Endothelial cell of umbilical vein (primary cell): ENCODE data around the gene CLEC14A. TPM values are rescaled to one million over a fixed set of nuclear protein-coding genes. Genes with fewer than 3 reads are reported as not detected.

Source experiments
- BruUV-seq: library from RNA; stranded (reverse); fragments of 400-500 nt; replicated peaks from 2 replicates; lab custom pipeline; 2021; lab: Mats Ljungman, UMichigan
- CTCF ChIA-PET: fragments of 300-600, 350-600 bp; sonication (Branson Sonifier 250); formaldehyde crosslinking; loops from one replicate; lab custom pipeline; 2021; ENCODE audit warnings: antibody characterized with exemption, inconsistent platforms; lab: Charles Lee
- POLR2A ChIA-PET: fragments of 300-600, 350-600 bp; sonication (Branson Sonifier 250); formaldehyde crosslinking; loops from one replicate; lab custom pipeline; 2021; ENCODE audit warnings: antibody characterized with exemption, inconsistent platforms; lab: Charles Lee
- DNase-seq: peaks from one replicate; pipeline ENCODE4 v3.0.0-alpha.2; 2011; ENCODE audit warnings: low read depth, low spot score
- FAIRE-seq: peaks from 2 replicates; lab custom pipeline; 2011; peaks lifted over from hg19 to GRCh38; lab: Jason Lieb, UNC
- H2AFZ ChIP-seq: 2 replicates; pipeline ENCODE4 v1.6.0; 2012; ENCODE audit warnings: low read depth, low read length, control low read depth, inconsistent platforms
- H3K27ac ChIP-seq: 2 replicates; pipeline ENCODE4 v1.5.1; 2011; ENCODE audit warnings: low read depth, mild to moderate bottlenecking, control low read depth, low read length, moderate library complexity; ENCODE audit not compliant: insufficient read depth
- H3K27me3 ChIP-seq, 2 experiments: 2 replicates each; pipeline versions ENCODE4 v1.6.0 to v1.6.1; 2011; ENCODE audit warnings: low read length in 2 of 2, mixed read lengths in 1 of 2; ENCODE audit not compliant: control insufficient read depth in 2 of 2, insufficient read depth in 2 of 2
- H3K36me3 ChIP-seq, 2 experiments: 2 replicates in 1 of 2; 3 replicates in 1 of 2; pipeline ENCODE4 v1.5.1; 2011; ENCODE audit warnings: low read length in 2 of 2, mild to moderate bottlenecking in 1 of 2, moderate library complexity in 1 of 2; ENCODE audit not compliant: control insufficient read depth in 2 of 2, insufficient read depth in 2 of 2; ENCODE audit errors: extremely low read depth in 1 of 2
- H3K4me1 ChIP-seq: 3 replicates; pipeline ENCODE4 v1.5.1; 2011; ENCODE audit warnings: mild to moderate bottlenecking, low read length; ENCODE audit not compliant: control insufficient read depth, insufficient read depth; ENCODE audit errors: extremely low read depth
- H3K4me2 ChIP-seq: 2 replicates; pipeline ENCODE4 v1.6.1; 2011; ENCODE audit warnings: low read length, control low read depth, mixed read lengths; ENCODE audit not compliant: insufficient read depth
- H3K4me3 ChIP-seq, 3 experiments: fragments of 200-600 bp in 1 of 3; sonication (generic), shearing (Covaris generic) in 1 of 3; replicated peaks in 1 of 3; 2 replicates each; pipeline ENCODE4 v1.5.1; 2011 to 2016; ENCODE audit warnings: control low read depth in 3 of 3, low read length in 3 of 3, mild to moderate bottlenecking in 2 of 3, inconsistent platforms in 1 of 3, low read depth in 1 of 3, moderate library complexity in 1 of 3; ENCODE audit not compliant: insufficient read depth in 1 of 3
- H3K79me2 ChIP-seq: 2 replicates; pipeline ENCODE4 v1.6.0; 2012; ENCODE audit warnings: low read length, inconsistent platforms; ENCODE audit not compliant: control insufficient read depth, insufficient read depth
- H3K9ac ChIP-seq: replicated peaks from 2 replicates; pipeline ENCODE3; 2011; ENCODE audit warnings: low read length, control low read depth; ENCODE audit not compliant: insufficient read depth; ENCODE audit errors: extremely low read depth
- H3K9me1 ChIP-seq: replicated peaks from 3 replicates; pipeline ENCODE4 v1.6.0; 2011; ENCODE audit warnings: mild to moderate bottlenecking, low read length; ENCODE audit not compliant: control insufficient read depth, insufficient read depth; ENCODE audit errors: extremely low read depth
- H3K9me3 ChIP-seq: replicated peaks from 2 replicates; pipeline ENCODE4 v1.5.1; 2012; ENCODE audit warnings: low read length, inconsistent platforms; ENCODE audit not compliant: control insufficient read depth, insufficient read depth
- H4K20me1 ChIP-seq: replicated peaks from 2 replicates; pipeline ENCODE3; 2011; ENCODE audit warnings: mild to moderate bottlenecking, low read length; ENCODE audit not compliant: control insufficient read depth, insufficient read depth; ENCODE audit errors: extremely low read depth
- CTCF ChIP-seq, 2 donors: IDR thresholded peaks; 1 replicate in 1 of 2; 2 replicates in 1 of 2; pipeline ENCODE4 v1.5.1; 2011; ENCODE audit warnings: low read length in 2 of 2, mild to moderate bottlenecking in 2 of 2, moderate library complexity in 2 of 2, control low read depth in 1 of 2, inconsistent platforms in 1 of 2, low read depth in 1 of 2; ENCODE audit not compliant: insufficient read depth in 1 of 2; ENCODE audit errors: extremely low read depth in 1 of 2
- FOS ChIP-seq: IDR thresholded peaks from 2 replicates; pipeline ENCODE4 v1.6.1; 2011; ENCODE audit warnings: mild to moderate bottlenecking, low read length, moderate library complexity, borderline replicate concordance; ENCODE audit not compliant: insufficient read depth
- JUN ChIP-seq: IDR thresholded peaks from 2 replicates; pipeline ENCODE4 v1.6.1; 2011; ENCODE audit warnings: borderline replicate concordance, low read depth; ENCODE audit not compliant: insufficient read length, insufficient read depth
- MAX ChIP-seq: IDR thresholded peaks from 2 replicates; pipeline ENCODE4 v1.6.1; 2011; ENCODE audit not compliant: insufficient read depth, insufficient read length
- MYC ChIP-seq: IDR thresholded peaks from one replicate; pipeline ENCODE4 v1.6.1; 2011; ENCODE audit warnings: mild to moderate bottlenecking, low read depth, low read length
- POLR2A ChIP-seq: IDR thresholded peaks from 2 replicates; pipeline ENCODE4 v1.6.1; 2012; ENCODE audit warnings: low read depth, mild to moderate bottlenecking, control low read depth, low read length
- dilution Hi-C: fragments of 300-500 bp; cut with MboI; formaldehyde crosslinking; loops from one replicate; pipeline ENCODE4 v1.15.0; 2019; ENCODE audit warnings: low sequenced_read_pairs; ENCODE audit not compliant: extremely low pct_ligation_motif_present
- intact Hi-C: fragments of 100-400 bp; cut with micrococcal nuclease; formaldehyde crosslinking; loops from one replicate; pipeline ENCODE4 v1.10.0; 2022
- polyA plus RNA-seq, 4 experiments: library from polyadenylated mRNA; depleted of rRNA in 3 of 4; stranded (reverse) in 3 of 4; unstranded in 1 of 4; fragments of >200 nt; gene quantifications; 2 replicates each; pipeline versions ENCODE4 v1.2.1 to v1.2.3, GENCODE V29; 2011 to 2012; ENCODE audit warnings: missing spikeins in 1 of 4
- total RNA-seq: library from RNA; stranded (reverse); gene quantifications from 2 replicates; pipeline ENCODE4 v1.2.3, GENCODE V29; 2021

The CLEC14A gene
- total and polyA plus RNA-seq, 2 donors (not counting 3 experiments of a cell fraction or from before 2014, with no cell fraction given), result 396 to 562 TPM

- DNase-seq, result no peak
- Histone ChIP-seq H3K27ac (no peak overlapping the region), H3K36me3 (no peaks in the 10 kb centered on the region), H3K9me1 (no peaks in the 10 kb centered on the region), H3K4me1 (peaks cover 33% of the 10 kb centered on the region), H2AFZ (no peak overlapping the region), H3K27me3 (no peaks in the 10 kb centered on the region), H3K9me3 (no peaks in the 10 kb centered on the region), H3K9ac (no peak overlapping the region), H3K4me3 (no peak overlapping the region), H3K4me2 (no peak overlapping the region), H3K79me2 (no peaks in the 10 kb centered on the region), H4K20me1 (no peaks in the 10 kb centered on the region)
- no peak for TF ChIP-seq JUN
- no peak for TF ChIP-seq CTCF (IDR thresholded peaks at IDR 0.05; ENCODE audit: extremely low read depth in 1 of 2, insufficient read depth in 1 of 2, low read depth in 1 of 2, low read length in 2 of 2)
- no peak for TF ChIP-seq POLR2A
- no peak for TF ChIP-seq MYC
- no peak for TF ChIP-seq MAX
- no peak for TF ChIP-seq FOS
- dilution Hi-C loops, result no loop called here
- POLR2A ChIA-PET, result no interaction called here
- CTCF ChIA-PET, result interaction anchor here (0.9 to 2.4 kb wide), 2 partner anchors 8 to 394 kb away, joined by 3 to 10 read pairs; no protein-coding TSS in a partner anchor
- intact Hi-C loops, result loop anchor here (5.0 kb wide), 2 partner anchors 196 to 811 kb away; no protein-coding TSS in a partner anchor
- BruUV-seq, result no TSS peak
- no peak for FAIRE-seq
Measured at GRCh38 chr14:38205949-38206665, 49.8 kb downstream of the CLEC14A start.
